Natural killer cell treated with Interleukin-12 subunit alpha and Interleukin-12 subunit beta and Interleukin-15 and Interleukin-18, amount 100 ng/mL, for 72 hours (primary cell): ENCODE measurements around the gene IQCH. TPM values are rescaled to one million over a fixed set of nuclear protein-coding genes. Genes with fewer than 3 reads are reported as not detected.

Experiments
- ATAC-seq, 2 donors: fragments of 150-1000 bp; cut with Tn5 transposase in 1 of 2; sonication (Bioruptor Pico), chemical (Tn5 transposase) in 1 of 2; 2 replicates each; pipeline ENCODE4 v1.10.0; 2021
- DNase-seq: peaks from one replicate; pipeline ENCODE4 v3.0.0; 2022; ENCODE audit warnings: low spot score
- H3K27ac Mint-ChIP-seq, 2 donors: 1 replicate in 1 of 2; 2 replicates in 1 of 2; pipeline ENCODE4 v1.8.0; 2022; ENCODE audit warnings: mixed read lengths in 2 of 2, mild to moderate bottlenecking in 1 of 2, moderate library complexity in 1 of 2
- H3K27me3 Mint-ChIP-seq, 2 donors: 1 replicate in 1 of 2; 2 replicates in 1 of 2; pipeline ENCODE4 v1.8.0; 2022; ENCODE audit warnings: mixed read lengths in 2 of 2
- H3K36me3 Mint-ChIP-seq: one replicate; pipeline ENCODE4 v1.8.0; 2022; ENCODE audit warnings: mixed read lengths
- H3K4me1 Mint-ChIP-seq, 2 donors: 1 replicate in 1 of 2; 2 replicates in 1 of 2; pipeline ENCODE4 v1.8.0; 2022; ENCODE audit warnings: low read depth in 2 of 2, mixed read lengths in 2 of 2, mild to moderate bottlenecking in 1 of 2
- H3K4me3 Mint-ChIP-seq: one replicate; pipeline ENCODE4 v1.8.0; 2022; ENCODE audit warnings: mixed read lengths
- H3K9me3 Mint-ChIP-seq: 2 replicates; pipeline ENCODE4 v1.8.0; 2022; ENCODE audit warnings: mixed read lengths
- total RNA-seq, 2 donors: library from RNA; stranded (reverse); gene quantifications; one replicate each; pipeline ENCODE4 v1.2.3, GENCODE V29; 2022

The IQCH gene
- total RNA-seq, 2 donors from 2014 or later: 0.10 to 2.7 TPM

- H3K4me1 Mint-ChIP-seq: no peaks in the 10 kb centered on the region
- H3K9me3 Mint-ChIP-seq: no peaks in the 10 kb centered on the region
- DNase-seq (no peak), ATAC-seq (no peak)
- no peak overlapping the region for H3K27ac Mint-ChIP-seq
- peaks cover 0 to 8% of the 10 kb centered on the region in 2 donors for H3K27me3 Mint-ChIP-seq
- H3K36me3 Mint-ChIP-seq: no peaks in the 10 kb centered on the region
- no peak overlapping the region for H3K4me3 Mint-ChIP-seq
Observed at GRCh38 chr15:67296188-67296587, 41.6 kb downstream of the IQCH start.

GRCh38 chr15:67296684-67297083 lies 42.1 kb downstream of the IQCH start:
- no peaks in the 10 kb centered on the region for H3K4me1 Mint-ChIP-seq
- H3K27ac Mint-ChIP-seq: no peak overlapping the region
- no peak overlapping the region for H3K4me3 Mint-ChIP-seq
- peaks cover 0 to 8% of the 10 kb centered on the region in 2 donors for H3K27me3 Mint-ChIP-seq
- ATAC-seq: no peak
- no peaks in the 10 kb centered on the region for H3K36me3 Mint-ChIP-seq
- no peak for DNase-seq
- no peaks in the 10 kb centered on the region for H3K9me3 Mint-ChIP-seq

- H3K4me1 Mint-ChIP-seq: no peaks in the 10 kb centered on the region
- no peak overlapping the region for H3K27ac Mint-ChIP-seq
- H3K36me3 Mint-ChIP-seq: no peaks in the 10 kb centered on the region
Observed at GRCh38 chr15:67300266-67301025, 45.9 kb downstream of the IQCH start.

GRCh38 chr15:67303490-67304363 lies 49.1 kb downstream of the IQCH start:
- H3K4me1 Mint-ChIP-seq: no peaks in the 10 kb centered on the region
- H3K36me3 Mint-ChIP-seq: no peaks in the 10 kb centered on the region
- no peak overlapping the region for H3K4me3 Mint-ChIP-seq
- ATAC-seq (no peak), DNase-seq (no peak)
- no peak overlapping the region for H3K27ac Mint-ChIP-seq
- H3K9me3 Mint-ChIP-seq: no peaks in the 10 kb centered on the region
- H3K27me3 Mint-ChIP-seq: peaks cover 0 to 4% of the 10 kb centered on the region in 2 donors

More at GRCh38 chr15:67300266-67301025, 45.9 kb downstream of the IQCH start:
- H3K27me3 Mint-ChIP-seq: peaks cover 0 to 4% of the 10 kb centered on the region in 2 donors
- no peaks in the 10 kb centered on the region for H3K9me3 Mint-ChIP-seq
- peak in 1 of 2 donors; percentile 68 for ATAC-seq
- H3K4me3 Mint-ChIP-seq: no peak overlapping the region
- no peak for DNase-seq

GRCh38 chr15:67304778-67305177 lies 50.2 kb downstream of the IQCH start:
- no peaks in the 10 kb centered on the region for H3K9me3 Mint-ChIP-seq

GRCh38 chr15:67305506-67305905 lies 50.9 kb downstream of the IQCH start:
- ATAC-seq (no peak), DNase-seq (no peak)
- Mint-ChIP-seq H3K36me3 (no peaks in the 10 kb centered on the region), H3K9me3 (no peaks in the 10 kb centered on the region), H3K27ac (no peak overlapping the region), H3K4me3 (no peak overlapping the region), H3K27me3 (peaks cover 0 to 5% of the 10 kb centered on the region in 2 donors), H3K4me1 (no peaks in the 10 kb centered on the region)

More at GRCh38 chr15:67304778-67305177, 50.2 kb downstream of the IQCH start:
- no peak for DNase-seq
- Mint-ChIP-seq H3K4me3 (no peak overlapping the region), H3K4me1 (no peaks in the 10 kb centered on the region), H3K36me3 (no peaks in the 10 kb centered on the region), H3K27ac (no peak overlapping the region), H3K27me3 (peaks cover 0 to 5% of the 10 kb centered on the region in 2 donors)
- ATAC-seq: no peak

- ATAC-seq: peak; percentile 56 to 89
- Mint-ChIP-seq H3K27me3 (peaks cover 0 to 5% of the 10 kb centered on the region in 2 donors), H3K36me3 (no peaks in the 10 kb centered on the region), H3K27ac (no peak overlapping the region), H3K9me3 (no peaks in the 10 kb centered on the region), H3K4me1 (no peaks in the 10 kb centered on the region), H3K4me3 (no peak overlapping the region)
- DNase-seq: no peak
Observed at GRCh38 chr15:67307156-67307555, 52.6 kb downstream of the IQCH start.

- Mint-ChIP-seq H3K36me3 (no peaks in the 10 kb centered on the region), H3K27ac (no peak overlapping the region), H3K9me3 (no peaks in the 10 kb centered on the region)
Observed at GRCh38 chr15:67307889-67308597, 53.5 kb downstream of the IQCH start.

GRCh38 chr15:67311731-67312130 lies 57.1 kb downstream of the IQCH start:
- Mint-ChIP-seq H3K27ac (no peak overlapping the region), H3K4me1 (no peaks in the 10 kb centered on the region), H3K27me3 (peaks cover 4 to 5% of the 10 kb centered on the region in 2 donors)

More at GRCh38 chr15:67307889-67308597, 53.5 kb downstream of the IQCH start:
- DNase-seq: no peak
- ATAC-seq: no peak
- no peaks in the 10 kb centered on the region for H3K4me1 Mint-ChIP-seq
- H3K27me3 Mint-ChIP-seq: peaks cover 0 to 5% of the 10 kb centered on the region in 2 donors
- H3K4me3 Mint-ChIP-seq: no peak overlapping the region

GRCh38 chr15:67319961-67320360 lies 65.4 kb downstream of the IQCH start:
- Mint-ChIP-seq H3K9me3 (no peaks in the 10 kb centered on the region), H3K4me3 (no peak overlapping the region), H3K36me3 (no peaks in the 10 kb centered on the region), H3K4me1 (no peaks in the 10 kb centered on the region), H3K27me3 (peaks cover 21 to 22% of the 10 kb centered on the region in 2 donors), H3K27ac (no peak overlapping the region)
- DNase-seq (no peak), ATAC-seq (no peak)

More at GRCh38 chr15:67311731-67312130, 57.1 kb downstream of the IQCH start:
- Mint-ChIP-seq H3K9me3 (no peaks in the 10 kb centered on the region), H3K36me3 (no peaks in the 10 kb centered on the region), H3K4me3 (no peak overlapping the region)
- ATAC-seq (no peak), DNase-seq (no peak)

- Mint-ChIP-seq H3K36me3 (no peaks in the 10 kb centered on the region), H3K27me3 (peaks cover 17 to 24% of the 10 kb centered on the region in 2 donors), H3K4me3 (no peak overlapping the region), H3K4me1 (no peaks in the 10 kb centered on the region), H3K27ac (no peak overlapping the region), H3K9me3 (no peaks in the 10 kb centered on the region)
- ATAC-seq (no peak), DNase-seq (no peak)
Observed at GRCh38 chr15:67321352-67321751, 66.8 kb downstream of the IQCH start.

GRCh38 chr15:67322481-67322880 lies 67.9 kb downstream of the IQCH start:
- Mint-ChIP-seq H3K4me3 (no peak overlapping the region), H3K4me1 (no peaks in the 10 kb centered on the region), H3K36me3 (peaks cover 2% of the 10 kb centered on the region), H3K27me3 (peaks cover 19 to 24% of the 10 kb centered on the region in 2 donors), H3K27ac (no peak overlapping the region), H3K9me3 (no peaks in the 10 kb centered on the region)
- ATAC-seq: no peak
- DNase-seq: no peak

- no peaks in the 10 kb centered on the region for H3K9me3 Mint-ChIP-seq
- no peak overlapping the region for H3K27ac Mint-ChIP-seq
- DNase-seq (no peak), ATAC-seq (no peak)
- peaks cover 7% of the 10 kb centered on the region for H3K36me3 Mint-ChIP-seq
- H3K4me1 Mint-ChIP-seq: no peaks in the 10 kb centered on the region
- H3K27me3 Mint-ChIP-seq: peaks cover 8 to 19% of the 10 kb centered on the region in 2 donors
- no peak overlapping the region for H3K4me3 Mint-ChIP-seq
Observed at GRCh38 chr15:67327312-67327711, 72.7 kb downstream of the IQCH start.
